Activated CD4-positive, alpha-beta T cell treated with anti-CD3 and anti-CD28 coated beads, Interleukin-2, Interleukin-4, amounts not matched to agents 100 ng/mL and 50 ng/mL, durations not matched to agents 16 hours and 8 hours (primary cell): Measurements from ENCODE around the gene RAD51B.
A peak's percentile ranks its signal among the peaks of the same experiment; 100 is the strongest.
"Not testable (repeated sequence)": the region's sequence is repeated elsewhere in the genome, so short reads cannot be mapped to it uniquely, and the experiment has no call there.

Experiments
- DNase-seq: peaks from one replicate; pipeline ENCODE4 v3.0.0-alpha.2; 2020; ENCODE audit warnings: low spot score

Gene RAD51B

DNA sequence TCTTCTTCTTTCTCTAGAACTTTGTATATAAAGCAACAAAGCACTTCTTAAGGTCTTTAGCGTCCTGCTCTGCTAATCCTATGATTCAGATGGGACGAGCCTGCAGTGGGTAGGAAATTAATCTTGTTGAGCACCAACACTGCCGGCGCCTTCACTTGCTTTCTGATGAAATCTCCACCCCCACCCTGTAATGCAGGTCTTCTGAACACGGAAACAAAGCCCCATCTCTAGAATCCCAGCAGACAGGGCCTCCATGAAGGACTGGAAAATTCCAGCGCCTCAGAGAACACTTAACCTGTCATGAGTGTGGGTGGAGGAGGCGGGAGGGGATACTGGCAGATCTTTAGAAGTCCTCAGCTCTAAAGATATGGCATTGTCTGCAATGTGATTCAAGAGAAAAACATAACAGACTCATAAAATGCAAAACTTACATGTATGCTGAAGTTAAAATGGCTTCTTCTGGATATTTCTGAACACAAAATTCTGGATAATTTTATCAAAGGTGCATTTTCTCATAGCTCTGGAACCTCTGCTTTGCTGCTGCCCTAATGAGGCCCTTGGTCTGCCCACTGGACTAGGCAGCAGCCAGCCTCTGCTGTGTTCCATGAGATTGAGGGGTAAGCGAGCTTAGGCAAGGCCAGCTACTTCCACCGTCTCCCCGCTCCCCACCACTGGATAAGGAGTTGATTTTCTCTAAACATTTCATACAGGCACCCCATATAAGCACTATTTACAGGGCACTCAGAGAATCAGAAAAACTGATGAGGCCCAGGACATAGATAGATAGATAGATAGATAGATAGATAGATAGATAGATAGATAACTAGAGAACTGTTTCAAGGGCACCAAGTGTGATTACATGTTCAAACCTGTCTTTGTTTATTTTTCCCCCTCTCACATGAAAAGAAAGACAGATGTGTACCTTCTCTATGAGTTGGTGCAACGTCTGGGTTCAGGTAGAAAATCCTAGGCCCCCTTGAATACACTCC, 930.2 kb downstream of the RAD51B start:
- no peak for DNase-seq

DNA sequence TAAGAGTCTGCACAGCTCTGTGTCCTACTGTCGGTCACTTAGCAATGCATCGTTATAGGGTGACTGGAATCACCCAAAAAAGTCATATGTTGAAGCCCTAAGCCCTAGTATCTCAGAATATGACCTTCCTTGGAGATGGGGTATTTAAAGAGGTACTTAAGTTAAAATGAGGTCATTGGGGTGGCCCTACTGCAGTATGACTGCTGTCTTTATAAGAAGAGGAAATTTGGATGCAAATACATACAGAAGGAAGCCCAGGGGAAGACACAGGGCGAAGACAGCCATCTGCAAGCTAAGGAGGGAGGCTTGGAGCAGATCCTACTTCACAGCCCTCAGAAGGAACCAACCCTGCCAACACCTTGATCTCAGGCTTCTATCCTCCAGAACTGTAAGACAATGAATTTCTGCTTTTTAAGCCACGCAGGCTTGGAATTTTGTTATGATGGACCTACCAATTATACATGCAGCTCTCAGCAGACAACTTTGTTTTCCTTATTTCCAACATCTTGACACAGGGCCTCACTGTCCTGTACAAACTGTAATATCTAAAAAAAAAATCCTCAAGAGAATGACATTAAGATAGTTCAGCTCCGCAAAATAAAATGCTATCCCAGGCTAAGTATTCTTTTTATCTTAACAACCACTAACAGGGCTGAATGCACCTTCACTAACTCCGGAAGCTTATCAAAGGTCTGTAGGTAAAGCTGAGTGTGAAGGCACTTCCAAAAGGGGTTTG, 932.9 kb downstream of the RAD51B start:
- no peak for DNase-seq

DNA sequence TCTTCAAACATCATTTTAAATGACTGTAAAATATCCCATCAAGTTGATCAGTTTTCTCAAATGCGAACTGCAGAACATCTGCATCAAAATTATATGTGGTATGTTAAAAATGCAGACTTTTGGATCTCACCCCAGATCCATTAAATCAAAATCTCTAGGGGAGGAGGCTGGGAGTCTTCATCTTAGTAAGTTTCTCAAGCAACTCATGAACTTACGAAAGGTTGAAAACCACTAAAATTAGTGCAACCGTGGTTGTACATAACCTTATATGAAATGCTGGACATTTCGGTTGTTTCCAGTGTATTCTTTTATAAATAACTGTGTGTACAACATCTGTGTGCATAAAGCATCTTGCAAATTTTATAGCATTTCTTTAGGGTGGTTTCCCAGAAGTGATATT, 934.1 kb downstream of the RAD51B start:
- no peak for DNase-seq

GRCh38 chr14:68755016-68755353, 935.4 kb downstream of the RAD51B start:
- no peak for DNase-seq

- no peak for DNase-seq
Observed at GRCh38 chr14:68756000-68756481, 936.5 kb downstream of the RAD51B start.

- no peak for DNase-seq
Observed at GRCh38 chr14:68756734-68757133, 937.2 kb downstream of the RAD51B start.

GRCh38 chr14:68757618-68758081, 938.1 kb downstream of the RAD51B start:
- DNase-seq = no peak

- DNase-seq = no peak
Observed at GRCh38 chr14:68758301-68758700, 938.7 kb downstream of the RAD51B start.

DNA sequence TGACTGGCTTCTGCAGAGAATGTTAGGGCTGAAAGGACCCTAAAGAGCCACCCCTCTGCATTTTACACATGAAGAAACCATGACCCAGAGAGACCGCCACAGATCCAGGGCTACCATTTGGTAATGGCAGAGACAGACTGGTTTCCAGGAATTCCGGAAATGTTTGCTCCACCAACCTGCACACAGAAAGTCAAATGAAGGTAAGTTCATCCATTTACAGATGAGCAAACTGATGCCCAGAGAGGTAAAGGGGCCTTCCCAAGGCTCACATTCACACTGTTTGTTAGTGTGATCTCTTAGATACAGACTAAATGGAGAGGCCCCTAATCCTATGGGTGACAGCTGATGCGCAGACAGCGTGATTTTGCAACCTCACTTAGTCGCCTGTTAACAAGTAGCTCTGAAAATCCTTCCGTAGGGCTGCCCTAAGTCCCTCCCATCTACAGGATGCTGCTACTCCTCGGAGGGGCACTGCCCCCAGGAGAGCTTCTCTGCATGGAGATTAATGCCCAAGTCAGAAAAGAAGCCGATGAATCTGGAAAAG, 939.5 kb downstream of the RAD51B start:
- DNase-seq = no peak

DNA sequence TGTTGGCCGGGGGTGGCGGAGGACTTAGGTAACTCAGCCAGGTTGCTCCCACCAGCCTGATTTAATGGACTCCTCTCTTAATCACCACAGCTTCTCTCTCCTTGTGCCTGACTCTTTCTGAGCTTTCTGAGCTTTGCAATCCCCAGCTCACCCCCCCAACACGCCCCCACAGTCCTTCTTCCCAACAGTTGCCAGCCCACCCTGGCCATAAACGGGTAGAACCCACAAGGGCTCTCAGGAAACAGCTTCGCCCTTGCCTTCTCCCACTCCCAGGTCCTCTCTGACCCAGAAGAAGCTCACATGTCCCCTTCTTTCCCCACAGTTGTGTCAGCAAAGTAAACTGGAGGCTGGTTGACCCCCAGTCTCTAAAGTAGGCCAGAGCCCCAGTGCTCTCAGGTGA, 940.4 kb downstream of the RAD51B start:
- no peak for DNase-seq

GRCh38 chr14:68760761-68761160, 941.2 kb downstream of the RAD51B start:
- DNase-seq = no peak

- DNase-seq = no peak
Observed at GRCh38 chr14:68761391-68761790, 941.8 kb downstream of the RAD51B start.

DNA sequence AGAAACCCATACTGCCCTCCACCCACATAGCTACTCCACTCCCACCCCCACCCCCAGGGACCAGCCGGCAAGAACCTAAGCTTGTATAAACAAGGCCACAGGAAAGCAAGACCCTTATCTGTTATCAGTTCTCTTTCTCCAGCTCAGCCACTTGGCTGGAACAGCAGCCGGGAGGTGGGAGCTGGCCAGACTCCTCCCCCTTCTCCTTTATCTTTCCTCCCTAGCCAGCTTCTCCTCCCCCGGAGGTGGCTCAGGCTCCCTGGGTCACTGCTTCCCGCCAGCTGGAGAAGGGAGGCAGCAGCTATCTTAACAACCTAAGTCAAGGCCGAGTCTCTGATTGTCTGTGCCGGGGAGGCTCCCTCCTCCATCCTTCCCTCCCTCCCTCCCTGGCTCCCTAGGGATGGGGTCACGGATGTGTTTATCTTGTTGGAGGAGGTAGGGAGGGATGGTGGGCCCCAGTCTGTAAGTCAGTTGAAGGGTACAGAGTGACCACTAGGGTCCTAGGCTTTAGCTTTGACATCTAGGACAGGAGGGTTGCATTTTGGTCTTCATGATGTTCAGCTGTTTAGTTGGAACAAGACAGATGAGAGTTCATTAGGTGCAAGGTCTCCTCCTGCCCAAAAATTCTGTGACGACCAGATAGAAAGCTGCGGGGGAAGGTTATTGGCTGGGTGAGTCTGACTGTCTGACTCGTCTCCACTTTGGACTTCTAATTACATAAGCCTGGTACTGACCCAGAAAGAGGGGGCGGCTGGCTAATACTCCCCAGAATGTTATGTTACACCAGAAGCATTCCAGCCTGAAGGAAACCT, 943.6 kb downstream of the RAD51B start:
- no peak for DNase-seq

DNA sequence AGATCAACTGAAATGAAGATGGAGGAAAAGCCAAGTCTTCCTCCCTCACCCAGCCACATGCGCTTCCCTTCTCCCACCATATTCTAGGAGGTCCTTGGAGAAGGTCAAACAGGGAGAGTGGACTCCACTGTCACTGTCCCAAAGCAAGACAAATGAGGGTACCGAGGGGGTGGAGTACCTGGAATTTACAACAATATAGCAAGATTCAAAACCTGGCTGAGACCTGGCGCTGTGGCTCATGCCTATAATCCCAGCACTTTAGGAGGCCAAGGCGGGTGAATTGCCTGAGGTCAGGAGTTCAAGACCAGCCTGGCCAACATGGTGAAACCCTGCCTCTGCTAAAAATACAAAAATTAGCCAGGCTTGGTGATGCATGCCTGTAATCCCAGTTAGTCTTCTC, 944.3 kb downstream of the RAD51B start:
- not testable (repeated sequence) for DNase-seq

- DNase-seq = peak; percentile 26
Observed at GRCh38 chr14:68766299-68767247, 947.0 kb downstream of the RAD51B start.

GRCh38 chr14:68767248-68767645, 947.7 kb downstream of the RAD51B start:
- DNase-seq = no peak

DNA sequence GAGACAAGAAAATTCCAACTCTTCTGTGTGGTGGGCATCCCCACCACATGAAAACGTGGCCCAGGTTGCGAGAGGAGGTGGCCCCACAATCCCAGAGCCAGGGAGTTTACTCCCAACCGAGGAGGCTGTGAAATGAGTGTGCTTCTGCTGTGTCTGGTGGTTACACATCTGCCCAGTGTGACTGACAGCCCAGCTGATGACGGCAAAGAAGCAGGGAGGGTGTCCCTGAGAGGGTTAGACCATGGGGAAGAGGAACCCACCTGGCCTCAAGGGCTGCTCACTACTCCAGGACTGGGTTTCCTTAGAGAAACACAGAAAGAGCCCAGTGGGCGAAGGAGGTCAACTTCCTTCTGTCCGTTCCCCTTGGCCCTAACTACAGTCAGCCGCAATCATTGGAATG, 948.7 kb downstream of the RAD51B start:
- DNase-seq = no peak

DNA sequence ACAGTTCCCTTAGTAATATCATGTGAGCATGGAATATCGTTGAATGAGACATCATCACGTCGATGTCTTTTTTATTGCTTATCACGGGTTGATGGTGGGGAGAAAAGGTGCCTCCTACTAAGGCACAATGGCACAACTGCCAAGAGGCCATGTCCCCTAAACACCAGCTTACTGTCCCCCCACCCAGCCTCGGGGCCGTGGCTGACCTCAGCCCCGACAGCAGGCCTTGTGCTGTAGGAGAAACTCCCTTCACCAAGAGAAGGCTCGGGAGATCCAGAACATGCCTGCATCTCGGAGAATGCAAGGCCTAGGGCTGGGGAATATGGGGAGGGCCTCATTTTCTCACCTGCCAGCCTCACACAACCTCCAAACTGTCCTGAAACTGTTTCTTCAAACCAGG, 950.5 kb downstream of the RAD51B start:
- no peak for DNase-seq

DNA sequence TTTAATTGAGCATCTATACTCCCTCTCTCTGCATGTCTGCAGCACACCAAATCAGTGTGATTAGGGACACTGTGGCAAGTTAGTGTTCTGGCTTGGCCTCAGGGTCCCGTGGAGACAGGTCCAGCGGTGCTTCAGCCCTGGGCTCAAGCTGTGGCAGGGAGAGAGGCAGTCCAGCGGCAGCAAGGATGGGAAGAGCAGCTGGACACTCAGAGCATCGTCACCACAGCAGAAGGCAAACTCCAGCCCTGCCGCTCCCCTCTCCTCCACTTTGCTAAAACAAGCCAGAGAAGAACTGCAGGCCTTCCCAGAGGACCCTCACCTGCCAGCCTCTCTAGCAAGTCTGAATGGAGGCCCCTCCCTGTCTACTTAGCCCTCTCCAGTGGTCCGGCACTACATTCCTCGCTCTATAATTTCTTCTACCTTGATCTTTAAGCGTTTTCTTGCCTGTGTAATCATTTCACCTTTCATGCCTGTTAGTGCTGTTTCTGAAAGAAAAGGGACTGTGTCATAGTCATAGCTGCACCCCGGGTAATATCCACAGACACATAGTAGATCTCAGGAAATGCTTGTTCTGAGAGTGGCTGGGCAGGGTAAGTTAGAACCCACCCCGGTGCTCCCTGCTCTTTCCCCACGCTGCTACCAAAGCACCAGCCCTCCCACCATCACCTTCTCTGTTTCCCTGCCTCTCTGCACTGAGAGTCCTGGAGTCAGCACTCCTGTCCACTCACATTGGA, 951.1 kb downstream of the RAD51B start:
- DNase-seq = no peak

- DNase-seq = peak; percentile 25
Observed at GRCh38 chr14:68771631-68772030, 952.1 kb downstream of the RAD51B start.
